Right kidney (tissue), 9 donors: Measurements from ENCODE around the gene CSAG3.
"Not testable (repeated sequence)": the region's sequence is repeated elsewhere in the genome, so short reads cannot be mapped to it uniquely, and the experiment has no call there.

Experiments
- DNase-seq: peaks from one replicate; pipeline ENCODE4 v3.0.0-alpha.2; 2016
- long read RNA-seq, 8 donors: transcript quantifications; one replicate each; lab custom pipeline, GENCODE V29; 2026

The CSAG3 gene
- long read RNA-seq, donor 1, result 0 reads
- long read RNA-seq, donor 2, result 0 reads
- long read RNA-seq, donor 3, result 0 reads
- long read RNA-seq, donor 4, result 0 reads
- long read RNA-seq, donor 5, result 0 reads
- long read RNA-seq, donor 6, result 0 reads
- long read RNA-seq, donor 7, result 0 reads
- long read RNA-seq, donor 8, result 0 reads

GRCh38 chrX:152758918-152759317 lies at the start of gene CSAG3:
Gene CSAG3 (plus strand): TSS chrX:152759218.
- not testable (repeated sequence) for DNase-seq

- not testable (repeated sequence) for DNase-seq
These were observed 45.8 kb upstream of the CSAG3 start for GRCh38 chrX:152713195-152713594.

GRCh38 chrX:152713815-152714787 lies 44.9 kb upstream of the CSAG3 start, which contains the start of gene MAGEA2B:
Gene MAGEA2B (plus strand): TSS chrX:152714628. CDS start chrX:152717107, 2,479 bp downstream.
- DNase-seq, result not testable (repeated sequence)

- DNase-seq, result no peak
These were observed 33.6 kb upstream of the CSAG3 start for GRCh38 chrX:152725409-152725808.

GRCh38 chrX:152733261-152733975 lies 25.6 kb upstream of the CSAG3 start, which contains the start of the genes CSAG1 and MAGEA12:
Gene CSAG1 (minus strand): TSS chrX:152733721. CDS start chrX:152732460, 1,261 bp downstream.
Gene MAGEA12 (plus strand): TSS chrX:152733757. CDS start chrX:152736162, 2,405 bp downstream.
- DNase-seq, result no peak

- DNase-seq, result not testable (repeated sequence)
These were observed 24.7 kb upstream of the CSAG3 start for GRCh38 chrX:152734143-152734858.

GRCh38 chrX:152735101-152735500 lies 23.9 kb upstream of the CSAG3 start:
- DNase-seq, result no peak

GRCh38 chrX:152735860-152736511 lies 23.0 kb upstream of the CSAG3 start:
- DNase-seq, result no peak

- DNase-seq, result not testable (repeated sequence)
These were observed 22.5 kb upstream of the CSAG3 start for GRCh38 chrX:152736528-152736927.

GRCh38 chrX:152738560-152738959 lies 20.5 kb upstream of the CSAG3 start:
- DNase-seq, result no peak

- not testable (repeated sequence) for DNase-seq
These were observed 5.0 kb upstream of the CSAG3 start, which contains the start of gene MAGEA2 for GRCh38 chrX:152753686-152754650. Gene MAGEA2 (minus strand): TSS chrX:152753842. CDS start chrX:152751363, 2,479 bp downstream.

- DNase-seq, result not testable (repeated sequence)
These were observed 4.1 kb upstream of the CSAG3 start for GRCh38 chrX:152754871-152755270.

GRCh38 chrX:152759544-152759943 lies 526 bp downstream of the CSAG3 start:
- DNase-seq, result not testable (repeated sequence)

- DNase-seq, result not testable (repeated sequence)
These were observed 2.6 kb downstream of the CSAG3 start for GRCh38 chrX:152761582-152761981.

GRCh38 chrX:152766562-152766961 lies 7.5 kb downstream of the CSAG3 start:
- DNase-seq, result not testable (repeated sequence)

GRCh38 chrX:152769549-152770289 lies 10.7 kb downstream of the CSAG3 start, which contains the start of gene MAGEA6:
Gene MAGEA6 (minus strand): TSS chrX:152769689. CDS start chrX:152767650, 2,039 bp downstream.
- DNase-seq, result not testable (repeated sequence)

GRCh38 chrX:152787062-152787461 lies 28.0 kb downstream of the CSAG3 start:
- not testable (repeated sequence) for DNase-seq

GRCh38 chrX:152798945-152799344 lies 39.9 kb downstream of the CSAG3 start:
- no peak for DNase-seq

- DNase-seq, result no peak
These were observed 47.0 kb downstream of the CSAG3 start for GRCh38 chrX:152806035-152806434.
